SKM-1 (cell line): ENCODE data around the gene TM9SF1.
A peak's percentile ranks its signal among the peaks of the same experiment; 100 is the strongest.

Source experiments
- DNase-seq: peaks from one replicate; lab custom pipeline; 2025; ENCODE audit not compliant: unreplicated experiment; lab: John Stamatoyannopoulos, UW

TM9SF1 gene

GRCh38 chr14:24156840-24157239 is 38.4 kb downstream of the TM9SF1 start:
- DNase-seq, result no peak

- no peak for DNase-seq
Measured at GRCh38 chr14:24155100-24155499, 40.1 kb downstream of the TM9SF1 start.

- DNase-seq, result no peak
Measured at GRCh38 chr14:24151404-24152080, 43.7 kb downstream of the TM9SF1 start.

- no peak for DNase-seq
Measured at GRCh38 chr14:24150993-24151392, 44.2 kb downstream of the TM9SF1 start.

GRCh38 chr14:24150567-24150966 is 44.7 kb downstream of the TM9SF1 start:
- no peak for DNase-seq

GRCh38 chr14:24150061-24150460 is 45.2 kb downstream of the TM9SF1 start:
- no peak for DNase-seq

- no peak for DNase-seq
Measured at GRCh38 chr14:24149302-24149969, 45.8 kb downstream of the TM9SF1 start.

- no peak for DNase-seq
Measured at GRCh38 chr14:24147761-24148428, 47.3 kb downstream of the TM9SF1 start.

GRCh38 chr14:24146978-24147760 is 48.1 kb downstream of the TM9SF1 start, which contains the start of gene RNF31:
Gene RNF31 (plus strand): TSS chr14:24147498. CDS start chr14:24147699, 201 bp downstream.
- DNase-seq, result peak; percentile 92

- peak; percentile 58 for DNase-seq
Measured at GRCh38 chr14:24146453-24146977, 48.7 kb downstream of the TM9SF1 start, which contains the start of gene PSME2. Gene PSME2 (minus strand): TSS chr14:24146610. CDS start chr14:24146581, 29 bp downstream.

- DNase-seq, result no peak
Measured at GRCh38 chr14:24145690-24146452, 49.4 kb downstream of the TM9SF1 start.

- no peak for DNase-seq
Measured at GRCh38 chr14:24145219-24145618, 50.0 kb downstream of the TM9SF1 start.

- no peak for DNase-seq
Measured at GRCh38 chr14:24144451-24144850, 50.8 kb downstream of the TM9SF1 start.

- DNase-seq, result no peak
Measured at GRCh38 chr14:24143511-24143910, 51.7 kb downstream of the TM9SF1 start.

GRCh38 chr14:24141097-24141880 is 54.0 kb downstream of the TM9SF1 start, which contains the start of gene EMC9:
Gene EMC9 (minus strand): TSS chr14:24141591. CDS start chr14:24141304, 287 bp downstream.
- DNase-seq, result peak; percentile 72

GRCh38 chr14:24139272-24139934 is 55.8 kb downstream of the TM9SF1 start:
- no peak for DNase-seq
